Brain microvascular endothelial cell (primary cell): Measurements from ENCODE around the gene FCN3.

Source experiments
- DNase-seq: peaks from one replicate; pipeline ENCODE4 v3.0.0-alpha.2; 2020
- H3K27ac ChIP-seq: fragments of 250-450 bp; sonication (Bioruptor Pico); 2 replicates; pipeline ENCODE4 v1.5.1; 2020; ENCODE audit warnings: mild to moderate bottlenecking, moderate library complexity
- H3K27me3 ChIP-seq: fragments of 250-450 bp; sonication (Bioruptor Pico); replicated peaks from 2 replicates; pipeline ENCODE4 v1.5.1; 2020; ENCODE audit warnings: mild to moderate bottlenecking
- H3K36me3 ChIP-seq: fragments of 250-450 bp; sonication (Bioruptor Pico); replicated peaks from 2 replicates; pipeline ENCODE4 v1.5.1; 2020; ENCODE audit warnings: mild to moderate bottlenecking
- H3K4me3 ChIP-seq: 2 replicates; pipeline ENCODE4 v1.5.1; 2011; ENCODE audit warnings: low read depth, mild to moderate bottlenecking, control low read depth, low read length, moderate library complexity
- in situ Hi-C: cut with HindIII; loops from 2 replicates; pipeline ENCODE4 v1.10.0; 2017; ENCODE audit warnings: low sequenced_read_pairs, low pct_ligation_motif_present
- TF ChIP-seq, protein P1 (sequence below): IDR thresholded peaks from 2 replicates; pipeline ENCODE4 v1.5.1; 2011; ENCODE audit warnings: low read depth, mild to moderate bottlenecking, moderate library complexity, low read length, control low read depth, inconsistent platforms; ENCODE audit errors: missing control alignments

FCN3 gene

DNA sequence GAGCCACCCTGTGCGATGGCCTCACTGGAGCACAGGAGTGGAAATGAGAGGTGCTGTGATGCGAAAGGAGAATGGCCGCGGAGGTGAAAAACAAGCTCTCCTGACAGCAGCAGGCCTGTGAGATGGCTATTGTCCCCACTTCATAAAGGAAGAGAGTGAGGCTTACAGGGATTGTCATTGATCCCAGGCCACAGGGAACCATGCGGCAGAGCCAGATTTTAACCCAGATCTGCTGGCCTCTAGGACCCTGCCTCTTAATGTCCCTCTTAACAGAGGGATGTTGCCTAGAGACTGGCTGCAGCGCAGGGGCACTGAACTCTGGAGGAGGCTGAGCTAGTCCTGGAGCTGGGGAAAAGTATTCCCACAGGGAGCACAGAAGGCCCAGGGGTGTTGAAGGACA lies 35.9 kb downstream of the FCN3 start:
- in situ Hi-C loops, result no loop called here
- Histone ChIP-seq H3K36me3 (peaks cover 25% of the 10 kb centered on the region), H3K27me3 (no peaks in the 10 kb centered on the region), H3K27ac (no peak overlapping the region), H3K4me3 (no peak overlapping the region)
- TF ChIP-seq, protein P1, sequence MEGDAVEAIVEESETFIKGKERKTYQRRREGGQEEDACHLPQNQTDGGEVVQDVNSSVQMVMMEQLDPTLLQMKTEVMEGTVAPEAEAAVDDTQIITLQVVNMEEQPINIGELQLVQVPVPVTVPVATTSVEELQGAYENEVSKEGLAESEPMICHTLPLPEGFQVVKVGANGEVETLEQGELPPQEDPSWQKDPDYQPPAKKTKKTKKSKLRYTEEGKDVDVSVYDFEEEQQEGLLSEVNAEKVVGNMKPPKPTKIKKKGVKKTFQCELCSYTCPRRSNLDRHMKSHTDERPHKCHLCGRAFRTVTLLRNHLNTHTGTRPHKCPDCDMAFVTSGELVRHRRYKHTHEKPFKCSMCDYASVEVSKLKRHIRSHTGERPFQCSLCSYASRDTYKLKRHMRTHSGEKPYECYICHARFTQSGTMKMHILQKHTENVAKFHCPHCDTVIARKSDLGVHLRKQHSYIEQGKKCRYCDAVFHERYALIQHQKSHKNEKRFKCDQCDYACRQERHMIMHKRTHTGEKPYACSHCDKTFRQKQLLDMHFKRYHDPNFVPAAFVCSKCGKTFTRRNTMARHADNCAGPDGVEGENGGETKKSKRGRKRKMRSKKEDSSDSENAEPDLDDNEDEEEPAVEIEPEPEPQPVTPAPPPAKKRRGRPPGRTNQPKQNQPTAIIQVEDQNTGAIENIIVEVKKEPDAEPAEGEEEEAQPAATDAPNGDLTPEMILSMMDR, result no peak
- no peak for DNase-seq

DNA sequence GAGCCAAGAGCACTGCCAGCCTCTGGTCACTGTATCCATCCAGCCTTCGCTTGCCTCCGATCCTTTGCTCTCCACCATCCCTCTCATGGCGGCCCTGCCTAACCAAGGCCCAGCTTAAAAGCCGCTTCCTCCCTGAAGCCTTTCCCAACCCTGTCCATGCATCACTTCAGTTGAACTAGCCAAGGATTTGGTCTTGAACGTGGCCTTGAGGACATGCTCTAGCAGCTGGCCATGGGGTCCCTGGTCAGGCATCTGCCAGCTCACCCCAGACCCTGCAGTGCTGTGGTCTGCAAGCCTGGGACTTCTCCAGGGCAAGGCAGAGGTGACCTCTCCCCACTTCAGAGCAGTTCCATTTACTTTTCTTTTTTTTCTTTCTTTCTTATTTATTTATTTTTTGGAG lies 37.9 kb downstream of the FCN3 start:
- no peaks in the 10 kb centered on the region for H3K27me3 ChIP-seq
- H3K27ac ChIP-seq, result no peak overlapping the region
- TF ChIP-seq, protein P1, result no peak
- peaks cover 44% of the 10 kb centered on the region for H3K36me3 ChIP-seq
- DNase-seq, result no peak
- in situ Hi-C loops, result no loop called here
- H3K4me3 ChIP-seq, result no peak overlapping the region

DNA sequence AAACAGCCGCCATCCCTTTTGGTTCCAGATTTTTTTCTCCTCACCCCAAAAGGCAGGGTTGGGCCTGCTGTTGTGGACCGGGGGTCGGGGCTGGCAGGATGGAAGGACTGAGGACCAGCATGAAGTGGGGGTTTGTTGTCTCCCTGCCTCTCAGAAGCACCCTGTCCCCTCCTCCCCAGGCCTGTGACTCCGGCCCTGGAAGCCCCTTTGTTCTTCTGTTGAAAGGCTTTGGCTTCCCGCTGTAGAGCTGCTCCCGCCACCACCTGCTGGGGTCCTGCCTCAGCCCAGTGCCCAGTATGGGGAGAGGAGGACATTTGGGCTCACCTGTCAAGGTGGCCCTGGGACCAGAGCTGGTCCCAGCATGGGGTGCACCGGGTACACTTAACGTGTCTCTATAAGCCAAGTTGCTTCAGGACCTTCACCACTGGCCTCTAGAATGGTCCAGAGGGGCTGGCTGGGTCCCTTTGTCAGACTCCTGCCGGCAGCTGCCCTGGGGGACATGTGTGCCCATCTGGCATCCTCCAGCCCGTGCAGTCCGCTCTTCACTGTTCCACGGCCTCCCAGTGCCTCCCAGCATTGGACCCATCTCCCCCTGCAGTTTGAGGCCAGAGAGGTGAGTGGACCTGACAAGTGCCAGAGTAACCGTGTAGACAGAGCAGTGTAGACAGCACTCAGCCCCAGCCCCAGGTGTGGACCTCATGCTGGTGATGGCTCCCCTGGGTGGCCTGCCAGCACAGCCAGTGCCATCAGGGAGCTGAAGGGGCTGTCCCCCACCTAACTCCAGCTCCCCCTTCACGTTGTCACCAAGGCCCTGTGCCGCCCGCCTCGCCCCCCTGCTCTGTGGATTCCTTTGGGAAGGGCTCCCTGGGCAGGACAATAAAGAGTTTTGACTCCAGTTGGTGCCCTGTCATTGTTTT lies 38.9 kb downstream of the FCN3 start:
- Histone ChIP-seq H3K27ac (no peak overlapping the region), H3K4me3 (no peak overlapping the region), H3K27me3 (no peaks in the 10 kb centered on the region), H3K36me3 (peaks cover 46% of the 10 kb centered on the region)
- DNase-seq, result no peak
- in situ Hi-C loops, result no loop called here
- TF ChIP-seq, protein P1, result no peak

DNA sequence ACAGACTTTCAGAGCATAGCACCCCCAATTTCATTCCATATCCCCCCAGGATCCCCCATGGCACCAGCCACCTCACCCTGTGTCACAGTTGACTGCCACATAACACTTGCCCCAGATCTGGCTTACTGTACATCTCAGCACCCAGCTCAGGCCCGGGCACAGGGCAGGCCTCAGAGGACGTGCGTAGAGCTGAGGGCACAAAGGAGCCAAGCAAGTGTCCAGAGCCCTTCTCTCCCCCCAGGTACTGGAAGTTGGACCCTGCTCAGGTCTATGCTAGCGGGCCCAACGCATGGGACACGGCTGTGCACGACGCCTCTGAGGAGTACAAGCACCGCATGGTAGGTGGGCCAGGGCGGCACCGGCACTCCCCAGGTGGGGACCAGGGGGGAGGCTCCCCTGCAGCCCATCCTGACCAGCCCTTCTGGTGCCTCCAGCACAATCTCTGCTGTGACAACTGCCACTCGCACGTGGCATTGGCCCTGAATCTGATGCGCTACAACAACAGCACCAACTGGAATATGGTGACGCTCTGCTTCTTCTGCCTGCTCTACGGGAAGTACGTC lies 40.8 kb downstream of the FCN3 start:
- DNase-seq, result no peak
- in situ Hi-C loops, result no loop called here
- Histone ChIP-seq H3K27ac (no peak overlapping the region), H3K27me3 (no peaks in the 10 kb centered on the region), H3K4me3 (no peak overlapping the region), H3K36me3 (peaks cover 50% of the 10 kb centered on the region)
- TF ChIP-seq, protein P1, result no peak

DNA sequence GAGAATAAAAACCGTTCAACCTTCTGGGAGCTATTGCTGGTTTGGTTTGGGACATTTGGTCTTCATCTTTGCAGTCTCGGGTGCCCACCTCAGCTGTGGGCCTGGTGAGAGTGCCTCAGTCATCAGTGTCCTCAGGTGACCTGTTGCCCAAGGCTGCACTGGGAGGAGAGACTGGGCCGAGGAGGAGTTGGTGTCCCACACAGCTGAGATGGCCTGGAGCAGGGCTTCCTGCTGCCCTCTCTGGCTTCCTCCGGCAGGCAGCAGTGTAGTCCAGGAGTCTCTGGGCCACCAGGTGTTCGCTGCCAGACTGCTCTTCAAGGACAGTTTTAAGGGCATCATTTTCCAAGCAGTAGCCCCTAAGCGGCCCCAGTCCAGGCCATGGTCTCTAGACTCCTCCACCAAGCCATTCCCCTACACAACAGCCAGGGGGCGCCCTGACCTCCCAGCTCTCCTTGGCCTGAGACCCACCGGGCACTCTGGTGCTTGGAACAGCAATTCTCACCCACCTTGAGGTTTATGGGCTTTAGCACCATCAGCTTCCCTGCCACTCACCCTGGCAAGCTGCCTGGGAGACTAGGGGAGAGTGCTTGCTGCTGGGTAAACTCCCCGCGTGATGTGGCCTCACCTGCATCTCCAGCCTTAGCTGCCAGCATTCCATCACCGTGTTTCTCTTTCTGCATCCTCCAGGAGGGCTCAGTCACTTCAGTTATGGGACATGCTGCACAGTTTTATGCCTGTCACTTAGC lies 41.9 kb downstream of the FCN3 start:
- Histone ChIP-seq H3K27ac (no peak overlapping the region), H3K27me3 (no peaks in the 10 kb centered on the region), H3K36me3 (peaks cover 50% of the 10 kb centered on the region), H3K4me3 (no peak overlapping the region)
- TF ChIP-seq, protein P1, result peak; percentile 91
- in situ Hi-C loops, result no loop called here
- DNase-seq, result no peak
